Small intestine (tissue), 7 donors: ENCODE measurements around the gene NFE2L1. TPM values are rescaled to one million over a fixed set of nuclear protein-coding genes. Genes with fewer than 3 reads are reported as not detected.
A peak's percentile ranks its signal among the peaks of the same experiment; 100 is the strongest.
"Not testable (repeated sequence)": the region's sequence is repeated elsewhere in the genome, so short reads cannot be mapped to it uniquely, and the experiment has no call there.

Experiments
- DNase-seq, 2 donors: peaks; one replicate each; pipeline versions ENCODE4 v3.0.0 to v3.0.0-alpha.2; 2013
- FAIRE-seq: peaks from 2 replicates; lab custom pipeline; 2012; peaks lifted over from hg19 to GRCh38; lab: Jason Lieb, UNC
- H3K27ac ChIP-seq, 3 donors: one replicate each; pipeline ENCODE4 v1.5.1; 2013; ENCODE audit warnings: low read length in 2 of 3, mild to moderate bottlenecking in 2 of 3, control low read depth in 1 of 3, inconsistent platforms in 1 of 3, low read depth in 1 of 3, moderate library complexity in 1 of 3
- H3K27me3 ChIP-seq, 3 donors: one replicate each; pipeline ENCODE4 v1.6.1; 2013; ENCODE audit warnings: low read length in 3 of 3, inconsistent platforms in 1 of 3; ENCODE audit not compliant: control insufficient read depth in 3 of 3, insufficient read depth in 3 of 3
- H3K36me3 ChIP-seq, 3 donors: one replicate each; pipeline ENCODE4 v1.6.1; 2013; ENCODE audit warnings: low read length in 3 of 3, inconsistent platforms in 1 of 3, low read depth in 1 of 3, mild to moderate bottlenecking in 1 of 3, moderate library complexity in 1 of 3; ENCODE audit not compliant: control insufficient read depth in 3 of 3, insufficient read depth in 2 of 3
- H3K4me1 ChIP-seq, 3 donors: one replicate each; pipeline ENCODE4 v1.6.1; 2013; ENCODE audit warnings: low read length in 2 of 3, inconsistent platforms in 1 of 3, low read depth in 1 of 3, mild to moderate bottlenecking in 1 of 3, moderate library complexity in 1 of 3; ENCODE audit not compliant: control insufficient read depth in 3 of 3, insufficient read depth in 2 of 3
- H3K4me3 ChIP-seq, 3 donors: one replicate each; pipeline ENCODE4 v1.5.1; 2013; ENCODE audit warnings: low read length in 3 of 3, control low read depth in 1 of 3, inconsistent platforms in 1 of 3, low read depth in 1 of 3, mild to moderate bottlenecking in 1 of 3, moderate library complexity in 1 of 3
- H3K9me3 ChIP-seq, 2 donors: one replicate each; pipeline ENCODE4 v1.6.1; 2013; ENCODE audit warnings: low read depth in 1 of 2, low read length in 1 of 2; ENCODE audit not compliant: control insufficient read depth in 2 of 2, insufficient read depth in 1 of 2
- WGBS, 3 donors: extraction: QIAGEN DNeasy Blood & Tissue Kit; methylation state at CpG; one replicate each; pipeline ENCODE4 v1.1.7; 2013; 5-methylcytosine and 5-hydroxymethylcytosine counted together
- polyA plus RNA-seq, 4 donors: library from polyadenylated mRNA; stranded (reverse) in 3 of 4; unstranded in 1 of 4; fragments of 200-250 nt in 3 of 4; fragments of 120-200 nt in 1 of 4; gene quantifications; one replicate each; pipeline versions ENCODE4 v1.2.1 to v1.2.3, GENCODE V29; 2013
- donor health status: healthy with polysubstance abuse.
- donor health status: control.
- donor health status: control.
- donor health status: Bipolar disorder and iron deficiency.
- donor health status: healthy.

Gene NFE2L1
- polyA plus RNA-seq, 4 donors, result 52.1 to 110 (median 74.6) TPM

GRCh38 chr17:48064638-48065037, 16.5 kb downstream of the NFE2L1 start:
- FAIRE-seq, result no peak
- DNase-seq, result no peak
- Histone ChIP-seq H3K9me3 (no peaks in the 10 kb centered on the region), H3K4me3 (no peak overlapping the region), H3K4me1 (peaks cover 0 to 9% (median 0%) of the 10 kb centered on the region in 3 donors), H3K27ac (no peak overlapping the region), H3K36me3 (peaks cover 14 to 50% (median 25%) of the 10 kb centered on the region in 3 donors), H3K27me3 (no peaks in the 10 kb centered on the region)
- WGBS, 3 donors, result 78 to 82% (median 79%) methylated on average over 3 of the region's 3 CpGs

- Histone ChIP-seq H3K4me1 (peaks cover 0 to 9% (median 0%) of the 10 kb centered on the region in 3 donors), H3K27ac (no peak overlapping the region), H3K9me3 (no peaks in the 10 kb centered on the region), H3K4me3 (no peak overlapping the region), H3K36me3 (peaks cover 8 to 40% (median 13%) of the 10 kb centered on the region in 3 donors), H3K27me3 (no peaks in the 10 kb centered on the region)
- DNase-seq (no peak), FAIRE-seq (no peak)
- WGBS, 3 donors, result 48 to 73% (median 67%) methylated on average over 1 of the region's 1 CpG
These were observed 18.0 kb downstream of the NFE2L1 start for GRCh38 chr17:48066192-48066591.

GRCh38 chr17:48066656-48067055, 18.5 kb downstream of the NFE2L1 start:
- DNase-seq (no peak), FAIRE-seq (no peak)
- Histone ChIP-seq H3K36me3 (peaks cover 8 to 40% (median 10%) of the 10 kb centered on the region in 3 donors), H3K27me3 (no peaks in the 10 kb centered on the region), H3K9me3 (no peaks in the 10 kb centered on the region), H3K4me1 (peaks cover 0 to 9% (median 0%) of the 10 kb centered on the region in 3 donors), H3K27ac (no peak overlapping the region), H3K4me3 (no peak overlapping the region)
- WGBS, 3 donors, result 73 to 100% (median 90%) methylated on average over 1 of the region's 1 CpG

GRCh38 chr17:48067245-48067644, 19.1 kb downstream of the NFE2L1 start:
- 96 to 99% (median 98%) methylated on average over 3 of the region's 3 CpGs for WGBS, 3 donors
- no peaks in the 10 kb centered on the region for H3K27me3 ChIP-seq
- no peak for FAIRE-seq
- peaks cover 5 to 38% (median 6%) of the 10 kb centered on the region in 3 donors for H3K36me3 ChIP-seq
- no peaks in the 10 kb centered on the region for H3K9me3 ChIP-seq
- H3K4me1 ChIP-seq, result peaks cover 0 to 9% (median 0%) of the 10 kb centered on the region in 3 donors
- DNase-seq, result no peak
- no peak overlapping the region for H3K4me3 ChIP-seq
- no peak overlapping the region for H3K27ac ChIP-seq

GRCh38 chr17:48067808-48068207, 19.6 kb downstream of the NFE2L1 start:
- peaks cover 4 to 36% (median 5%) of the 10 kb centered on the region in 3 donors for H3K36me3 ChIP-seq
- not testable (repeated sequence) for H3K27ac ChIP-seq, H3K9me3 ChIP-seq, DNase-seq, H3K27me3 ChIP-seq, H3K4me1 ChIP-seq, FAIRE-seq, H3K4me3 ChIP-seq
- 38 to 81% (median 61%) methylated on average over 2 of the region's 2 CpGs for WGBS, 3 donors

GRCh38 chr17:48068491-48068961, 20.4 kb downstream of the NFE2L1 start:
- H3K4me1 ChIP-seq, result peaks cover 0 to 9% (median 0%) of the 10 kb centered on the region in 3 donors
- H3K27me3 ChIP-seq, result no peaks in the 10 kb centered on the region
- H3K27ac ChIP-seq, result no peak overlapping the region
- no peak for FAIRE-seq
- no peaks in the 10 kb centered on the region for H3K9me3 ChIP-seq
- peak; percentile 41 to 61 for DNase-seq
- no peak overlapping the region for H3K4me3 ChIP-seq
- WGBS, 3 donors, result 45 to 65% (median 57%) methylated on average over 3 of the region's 3 CpGs
- H3K36me3 ChIP-seq, result peaks cover 2 to 38% (median 4%) of the 10 kb centered on the region in 3 donors

GRCh38 chr17:48070195-48070594, 22.0 kb downstream of the NFE2L1 start:
- peaks cover 2 to 40% (median 4%) of the 10 kb centered on the region in 3 donors for H3K36me3 ChIP-seq
- no peak overlapping the region for H3K27ac ChIP-seq

GRCh38 chr17:48071654-48072053, 23.5 kb downstream of the NFE2L1 start:
- FAIRE-seq, result no peak
- WGBS, 3 donors, result 67 to 76% (median 75%) methylated on average over 2 of the region's 2 CpGs

More at GRCh38 chr17:48070195-48070594, 22.0 kb downstream of the NFE2L1 start:
- no peaks in the 10 kb centered on the region for H3K9me3 ChIP-seq
- no peak for DNase-seq
- 39 to 55% (median 41%) methylated on average over 2 of the region's 2 CpGs for WGBS, 3 donors
- FAIRE-seq, result no peak
- peaks cover 0 to 9% (median 0%) of the 10 kb centered on the region in 3 donors for H3K4me1 ChIP-seq
- no peak overlapping the region for H3K4me3 ChIP-seq
- H3K27me3 ChIP-seq, result no peaks in the 10 kb centered on the region

More at GRCh38 chr17:48071654-48072053, 23.5 kb downstream of the NFE2L1 start:
- H3K27ac ChIP-seq, result no peak overlapping the region
- DNase-seq, result no peak
- no peaks in the 10 kb centered on the region for H3K27me3 ChIP-seq
- peaks cover 0 to 9% (median 0%) of the 10 kb centered on the region in 3 donors for H3K4me1 ChIP-seq
- H3K36me3 ChIP-seq, result peaks cover 2 to 39% (median 4%) of the 10 kb centered on the region in 3 donors
- no peak overlapping the region for H3K4me3 ChIP-seq
- H3K9me3 ChIP-seq, result no peaks in the 10 kb centered on the region
